ENCODE data around the gene UBE3A. TPM values are rescaled to one million over a fixed set of nuclear protein-coding genes. Genes with fewer than 3 reads are reported as not detected.

The UBE3A gene
- total and polyA plus RNA-seq, 10 donors, result 12.2 to 111 (median 96.4) TPM

DNA sequence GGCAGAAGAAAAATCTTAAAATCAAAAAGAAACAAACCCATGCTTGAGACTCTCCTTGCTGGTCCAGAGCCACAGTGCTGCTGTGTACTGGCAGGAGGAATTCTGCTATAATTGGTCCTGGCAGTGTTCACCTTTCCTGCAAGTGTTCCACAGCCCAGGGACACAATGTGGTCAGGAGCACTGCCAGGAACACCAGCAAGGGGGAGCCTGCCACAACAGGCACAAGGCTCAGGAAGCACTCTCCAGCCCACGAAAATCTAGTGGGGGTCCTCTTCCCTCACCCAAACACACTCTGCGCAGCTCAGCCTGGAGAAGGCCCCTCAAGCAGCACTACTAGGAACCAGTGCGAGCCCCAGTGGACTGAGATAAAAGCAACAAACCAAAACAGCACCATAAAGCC lies 92.9 kb downstream of the UBE3A start:
- DNase-seq, result no peak
- TF ChIP-seq, protein P1, sequence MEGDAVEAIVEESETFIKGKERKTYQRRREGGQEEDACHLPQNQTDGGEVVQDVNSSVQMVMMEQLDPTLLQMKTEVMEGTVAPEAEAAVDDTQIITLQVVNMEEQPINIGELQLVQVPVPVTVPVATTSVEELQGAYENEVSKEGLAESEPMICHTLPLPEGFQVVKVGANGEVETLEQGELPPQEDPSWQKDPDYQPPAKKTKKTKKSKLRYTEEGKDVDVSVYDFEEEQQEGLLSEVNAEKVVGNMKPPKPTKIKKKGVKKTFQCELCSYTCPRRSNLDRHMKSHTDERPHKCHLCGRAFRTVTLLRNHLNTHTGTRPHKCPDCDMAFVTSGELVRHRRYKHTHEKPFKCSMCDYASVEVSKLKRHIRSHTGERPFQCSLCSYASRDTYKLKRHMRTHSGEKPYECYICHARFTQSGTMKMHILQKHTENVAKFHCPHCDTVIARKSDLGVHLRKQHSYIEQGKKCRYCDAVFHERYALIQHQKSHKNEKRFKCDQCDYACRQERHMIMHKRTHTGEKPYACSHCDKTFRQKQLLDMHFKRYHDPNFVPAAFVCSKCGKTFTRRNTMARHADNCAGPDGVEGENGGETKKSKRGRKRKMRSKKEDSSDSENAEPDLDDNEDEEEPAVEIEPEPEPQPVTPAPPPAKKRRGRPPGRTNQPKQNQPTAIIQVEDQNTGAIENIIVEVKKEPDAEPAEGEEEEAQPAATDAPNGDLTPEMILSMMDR (IDR thresholded peaks at IDR 0.05 in 8 of 11, conservative IDR thresholded peaks at IDR 0.05 in 3 of 11), result no peak
- TF ChIP-seq POLR2A (IDR thresholded peaks at IDR 0.05), result no peak
- TF ChIP-seq POLR2AphosphoS5 (IDR thresholded peaks at IDR 0.05), result no peak
- peaks cover 0 to 41% (median 35%) of the 10 kb centered on the region in 8 donors for H3K9me3 ChIP-seq
- H3K4me1 ChIP-seq, result no peaks in the 10 kb centered on the region
- H3K27me3 ChIP-seq (replicated peaks in 1 of 7), result no peaks in the 10 kb centered on the region
- H3K36me3 ChIP-seq, result peaks cover 2 to 93% (median 26%) of the 10 kb centered on the region in 6 donors
- 83 to 93% (median 86%) methylated on average over 3 of the region's 3 CpGs for WGBS, 5 donors
- intact Hi-C loops (cut with DNase I; ENCODE audit: low total_unique reads), result no loop called here
- H3K4me3 ChIP-seq, result no peak overlapping the region
- H3K27ac ChIP-seq, result no peak overlapping the region

DNA sequence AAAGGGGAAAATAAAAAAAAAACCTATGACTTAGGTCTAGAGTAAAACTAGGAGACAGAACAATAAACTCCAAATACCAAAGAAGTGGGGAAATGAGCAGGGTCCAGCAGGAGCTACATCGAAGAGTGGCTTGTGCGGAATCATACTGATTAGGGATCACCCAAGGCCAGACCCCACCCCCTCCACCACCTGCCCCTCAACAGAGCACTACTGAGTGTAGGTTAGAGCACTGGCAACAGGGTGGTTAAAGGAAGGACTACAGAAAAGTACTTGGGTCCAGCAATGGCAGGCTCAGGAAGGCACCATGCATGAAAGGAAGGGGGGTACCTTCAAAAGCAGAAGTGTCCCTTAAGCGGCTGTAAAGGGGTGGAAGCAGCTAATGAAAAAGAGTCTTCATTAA lies 96.2 kb downstream of the UBE3A start:
- Histone ChIP-seq H3K9me3 (peaks cover 0 to 11% (median 10%) of the 10 kb centered on the region in 8 donors), H3K4me1 (no peaks in the 10 kb centered on the region), H3K27ac (no peak overlapping the region), H3K36me3 (peaks cover 5 to 93% (median 35%) of the 10 kb centered on the region in 6 donors), H3K4me3 (no peak overlapping the region), H3K27me3 (replicated peaks in 1 of 7) (no peaks in the 10 kb centered on the region)
- no peak for DNase-seq
- intact Hi-C loops (cut with DNase I; ENCODE audit: low total_unique reads), result no loop called here
- TF ChIP-seq POLR2AphosphoS5 (IDR thresholded peaks at IDR 0.05) (no peak), POLR2A (IDR thresholded peaks at IDR 0.05) (no peak)
- TF ChIP-seq, protein P1 (IDR thresholded peaks at IDR 0.05 in 8 of 11, conservative IDR thresholded peaks at IDR 0.05 in 3 of 11), result no peak
- 85 to 98% (median 91%) methylated on average over 3 of the region's 3 CpGs for WGBS, 5 donors

DNA sequence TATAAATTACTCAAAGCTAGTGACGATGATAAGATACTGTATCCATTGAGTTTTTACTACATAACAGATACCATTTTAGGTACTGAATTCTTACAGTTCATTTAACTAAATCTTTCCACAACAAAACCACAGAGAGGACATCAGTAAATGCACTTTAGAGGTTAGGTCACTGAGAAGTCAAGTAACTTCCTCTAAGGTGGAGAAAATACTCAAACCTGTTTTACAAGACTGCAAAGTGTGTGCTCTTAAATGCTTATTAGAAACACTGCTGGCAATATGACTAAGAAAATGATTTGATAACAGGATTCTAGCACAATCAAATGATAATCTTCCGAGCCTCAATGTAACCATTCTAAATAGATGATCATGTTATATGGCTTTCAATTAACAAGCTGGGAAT lies 99.4 kb downstream of the UBE3A start:
- DNase-seq, result no peak
- Histone ChIP-seq H3K27ac (no peak overlapping the region), H3K4me1 (no peaks in the 10 kb centered on the region), H3K27me3 (replicated peaks in 1 of 7) (no peaks in the 10 kb centered on the region), H3K36me3 (peaks cover 3 to 95% (median 30%) of the 10 kb centered on the region in 6 donors), H3K4me3 (no peak overlapping the region), H3K9me3 (peaks cover 0 to 11% (median 4%) of the 10 kb centered on the region in 8 donors)
- intact Hi-C loops (cut with DNase I; ENCODE audit: low total_unique reads), result no loop called here
- TF ChIP-seq POLR2AphosphoS5 (IDR thresholded peaks at IDR 0.05), result no peak
- TF ChIP-seq, protein P1 (IDR thresholded peaks at IDR 0.05 in 8 of 11, conservative IDR thresholded peaks at IDR 0.05 in 3 of 11), result no peak
- no peak for TF ChIP-seq POLR2A (IDR thresholded peaks at IDR 0.05)
- WGBS, 5 donors, result 90 to 96% (median 92%) methylated on average over 2 of the region's 2 CpGs

DNA sequence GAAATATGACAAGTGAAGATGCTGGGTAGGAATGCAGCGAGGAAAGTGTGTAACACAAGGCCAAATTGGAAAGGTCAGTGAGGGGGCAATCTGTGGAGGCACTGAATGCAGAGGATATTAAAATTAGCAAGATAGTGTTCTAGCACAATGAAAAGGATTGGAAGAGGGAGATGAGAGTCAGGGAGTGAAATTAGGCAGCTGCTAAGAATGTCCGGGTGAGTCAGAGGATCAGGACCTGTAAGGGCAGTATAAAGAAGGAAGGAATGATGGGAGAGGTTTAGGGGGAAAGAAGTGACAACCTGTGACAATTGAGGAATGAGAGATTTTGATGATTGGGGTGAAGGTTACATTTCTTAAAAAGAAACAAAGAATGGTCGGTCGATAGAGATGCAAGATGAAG lies 103.5 kb downstream of the UBE3A start:
- peaks cover 0 to 13% (median 6%) of the 10 kb centered on the region in 8 donors for H3K9me3 ChIP-seq
- peaks cover 3 to 72% (median 26%) of the 10 kb centered on the region in 6 donors for H3K36me3 ChIP-seq
- WGBS, 5 donors, result 96 to 99% (median 99%) methylated on average over 4 of the region's 4 CpGs
- intact Hi-C loops (cut with DNase I; ENCODE audit: low total_unique reads), result no loop called here
- H3K27ac ChIP-seq, result no peak overlapping the region
- no peak overlapping the region for H3K4me3 ChIP-seq
- H3K27me3 ChIP-seq (replicated peaks in 1 of 7), result no peaks in the 10 kb centered on the region
- TF ChIP-seq, protein P1 (IDR thresholded peaks at IDR 0.05 in 8 of 11, conservative IDR thresholded peaks at IDR 0.05 in 3 of 11), result no peak
- TF ChIP-seq POLR2AphosphoS5 (IDR thresholded peaks at IDR 0.05) (no peak), POLR2A (IDR thresholded peaks at IDR 0.05) (no peak)
- H3K4me1 ChIP-seq, result no peaks in the 10 kb centered on the region
- DNase-seq, result no peak
